ENCODE results near the gene MAX.
"Not testable (repeated sequence)": the region's sequence is repeated elsewhere in the genome, so short reads cannot be mapped to it uniquely, and the experiment has no call there.

MAX gene

DNA sequence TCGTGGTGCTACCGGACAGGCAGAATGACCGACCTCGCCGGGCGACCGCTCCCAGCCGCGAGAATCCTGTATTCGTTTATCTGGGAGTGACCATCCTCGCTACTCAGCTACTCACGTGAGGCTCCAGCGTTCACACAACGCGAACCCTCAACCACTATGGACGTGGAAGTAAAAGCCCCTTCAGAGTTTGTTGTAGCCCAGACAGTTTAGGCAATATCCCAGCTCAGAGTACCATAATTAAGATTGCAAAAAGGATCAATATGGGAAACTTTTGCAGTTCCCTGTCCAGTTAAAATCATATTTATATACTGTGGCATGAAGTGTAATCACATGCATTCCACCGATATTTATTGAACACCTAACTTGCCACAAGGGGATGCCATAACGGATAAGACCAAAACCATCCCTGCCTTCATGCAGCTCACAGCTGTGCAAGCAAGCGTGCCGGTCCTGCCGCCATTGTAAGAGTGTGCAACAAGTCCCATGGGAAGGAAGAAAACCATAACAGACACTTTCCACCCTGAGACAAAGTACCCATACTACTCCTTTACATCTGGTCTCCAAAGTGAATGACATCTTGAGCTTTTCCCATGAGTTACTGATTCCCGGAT, 938 bp upstream of the MAX start:
- DNase-seq = no peak

DNA sequence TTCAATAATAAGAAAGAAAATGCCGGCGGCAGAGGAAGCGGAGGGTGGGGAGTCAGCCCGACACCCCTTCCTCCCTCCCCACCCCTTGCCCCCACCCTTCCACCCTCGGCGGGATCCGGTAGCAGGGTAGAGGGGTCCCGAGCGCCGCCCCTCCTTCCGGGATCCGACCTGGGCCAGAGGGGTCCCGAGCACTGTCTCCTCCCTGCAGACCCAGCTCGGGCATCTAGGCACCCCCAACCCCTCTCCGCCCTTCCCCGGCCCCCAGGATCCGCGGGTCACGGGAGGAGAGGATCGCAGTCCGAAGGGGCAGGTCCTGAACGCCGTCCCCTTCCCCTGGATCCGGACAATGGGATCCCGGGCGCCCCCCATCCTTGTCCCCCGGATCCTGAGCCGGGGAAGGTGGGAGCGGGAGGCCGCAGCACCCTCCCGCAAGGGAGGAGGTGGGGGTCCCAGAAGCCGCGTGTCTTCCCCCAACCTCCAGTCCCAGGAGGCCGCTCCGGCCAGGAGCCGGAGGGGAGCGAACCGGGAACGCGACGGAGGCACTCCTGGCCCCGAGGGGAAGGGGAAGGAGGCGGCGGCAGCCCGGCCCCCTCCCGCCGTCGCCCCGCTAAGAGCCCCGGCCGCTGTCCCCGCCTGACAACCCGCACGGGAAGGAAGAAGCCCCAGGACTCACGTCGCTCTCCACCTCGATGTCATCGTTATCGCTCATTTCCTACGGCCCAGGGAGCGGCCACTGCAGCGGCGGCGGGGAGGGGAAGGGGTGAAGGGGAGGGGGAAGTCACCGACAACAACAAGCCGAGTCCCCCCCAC, 481 bp downstream of the MAX start:
- DNase-seq = peak; percentile 40

DNA sequence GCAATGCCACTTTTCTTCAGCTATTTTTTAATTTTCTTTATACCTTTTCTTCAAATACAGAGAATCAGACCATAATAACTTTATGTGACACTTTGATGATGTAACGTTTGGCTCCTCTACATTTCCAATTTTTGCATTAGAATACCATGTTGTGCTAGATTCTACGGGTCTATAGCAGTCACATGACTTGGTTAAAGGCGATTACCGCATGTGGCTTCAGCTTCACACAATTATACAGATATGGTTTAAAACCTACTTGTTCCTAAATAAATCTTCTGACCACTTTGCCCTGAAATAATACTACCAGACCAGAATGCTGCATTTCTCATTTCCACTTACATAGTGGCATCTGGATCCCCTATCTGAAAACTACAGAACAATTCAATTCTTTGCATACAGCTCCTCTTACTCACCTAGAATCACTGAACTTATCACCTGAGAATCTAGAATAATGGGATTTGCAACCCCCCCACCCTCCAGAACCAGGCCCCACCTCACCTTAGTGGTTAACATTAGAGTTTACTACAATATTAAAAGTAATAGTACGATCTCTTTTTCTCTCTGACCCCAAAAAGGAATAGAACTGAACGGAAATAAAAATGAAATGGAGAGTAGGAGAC, 1.3 kb downstream of the MAX start:
- DNase-seq = no peak

DNA sequence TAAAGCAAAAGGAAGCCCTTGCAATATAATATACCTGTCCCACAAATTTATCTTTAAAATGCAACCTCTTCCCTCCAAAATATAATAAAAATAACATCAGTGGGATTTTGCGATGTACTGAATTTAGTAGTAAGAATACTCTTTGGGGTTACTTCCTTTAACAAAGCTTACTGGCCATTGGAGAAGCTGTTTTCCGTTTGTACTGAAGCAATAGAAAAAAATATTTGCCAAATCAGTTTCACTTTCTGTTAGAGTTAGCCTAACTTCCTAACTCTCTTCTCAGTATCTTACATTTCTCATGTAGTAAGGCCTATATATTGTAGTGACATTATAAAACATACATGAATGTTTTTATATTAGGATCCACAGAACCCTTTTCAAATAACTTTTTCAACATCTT, 3.7 kb downstream of the MAX start:
- no peak for DNase-seq

DNA sequence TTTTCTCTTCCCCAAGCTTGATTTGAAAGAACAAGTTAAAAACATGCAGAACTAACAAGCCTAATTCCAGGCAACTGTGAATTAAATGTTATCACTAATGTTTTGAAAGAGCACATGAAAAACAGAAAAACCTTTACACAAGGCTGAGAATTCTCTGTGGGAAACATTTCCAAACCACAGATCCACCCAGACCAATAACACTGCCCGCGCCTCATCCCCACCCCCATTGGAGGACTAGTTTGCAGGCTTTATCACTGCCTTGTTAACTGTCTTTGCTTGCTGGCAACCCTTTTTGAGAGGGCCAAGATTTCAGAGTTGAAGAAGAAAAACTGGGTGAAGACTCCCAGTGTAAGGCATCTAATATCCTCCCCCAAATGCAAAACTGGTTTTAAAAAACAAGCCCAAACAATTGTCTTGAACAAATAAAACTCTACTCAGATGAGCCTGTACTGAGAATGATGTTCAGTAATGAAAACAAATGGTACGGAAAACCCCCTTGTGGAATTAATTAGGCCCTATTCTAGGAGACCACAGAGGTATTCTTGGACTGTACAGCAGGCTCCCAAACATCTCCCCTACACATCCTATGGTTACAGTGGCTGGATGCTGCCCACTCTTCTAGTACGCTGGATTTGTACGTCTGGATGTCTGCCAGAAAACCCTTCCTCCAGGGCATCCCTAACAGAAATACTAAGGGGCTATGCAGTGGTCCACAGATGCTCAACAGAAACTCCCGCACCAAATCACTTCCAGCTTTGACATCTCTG, 5.8 kb downstream of the MAX start:
- DNase-seq = no peak

DNA sequence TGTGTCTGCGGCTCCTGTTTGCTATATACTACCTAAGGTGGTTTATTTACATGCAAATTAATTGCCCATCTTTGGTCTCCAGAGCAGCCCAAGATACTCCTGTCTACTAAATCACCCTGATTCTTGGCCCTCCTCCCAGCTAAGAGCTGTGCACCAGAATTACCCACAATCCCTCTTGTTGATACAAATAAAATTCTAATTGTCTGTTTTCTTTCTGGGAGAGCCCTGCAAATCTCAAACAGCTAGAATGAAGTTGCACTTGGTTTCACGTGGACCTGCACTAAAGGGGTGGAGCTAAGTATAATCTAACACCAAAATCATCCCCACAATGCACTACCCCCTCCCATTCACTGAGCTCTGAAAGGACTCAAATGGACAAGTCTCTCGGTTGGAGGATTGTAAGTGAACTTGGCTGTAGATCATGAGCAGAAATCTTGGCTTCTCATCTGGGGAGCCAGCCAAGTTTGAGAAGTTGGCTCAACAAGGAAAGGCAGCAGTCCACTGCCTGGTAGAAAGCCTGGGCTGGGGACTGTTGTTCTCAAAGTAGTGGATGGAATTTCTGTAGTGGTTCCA, 6.6 kb downstream of the MAX start:
- DNase-seq = no peak

DNA sequence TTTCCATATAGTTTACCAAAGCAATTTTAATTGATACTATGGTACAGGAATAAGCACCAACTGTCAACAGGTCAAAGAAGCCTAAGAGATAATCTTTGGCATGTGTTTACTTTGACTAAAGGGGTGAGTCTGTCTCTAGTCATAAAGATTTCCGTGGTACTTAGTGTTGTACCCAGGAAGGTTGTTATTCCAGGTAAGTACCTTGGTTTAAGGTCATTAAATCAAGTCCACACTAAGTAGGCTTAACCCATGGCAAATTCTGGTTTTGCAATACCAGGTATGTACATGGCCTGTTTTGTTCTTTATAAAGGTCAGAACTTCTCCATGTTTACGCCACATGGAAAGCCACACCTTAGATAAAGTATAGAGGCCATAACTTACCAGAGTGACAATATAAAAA, 10.0 kb downstream of the MAX start:
- DNase-seq = no peak

DNA sequence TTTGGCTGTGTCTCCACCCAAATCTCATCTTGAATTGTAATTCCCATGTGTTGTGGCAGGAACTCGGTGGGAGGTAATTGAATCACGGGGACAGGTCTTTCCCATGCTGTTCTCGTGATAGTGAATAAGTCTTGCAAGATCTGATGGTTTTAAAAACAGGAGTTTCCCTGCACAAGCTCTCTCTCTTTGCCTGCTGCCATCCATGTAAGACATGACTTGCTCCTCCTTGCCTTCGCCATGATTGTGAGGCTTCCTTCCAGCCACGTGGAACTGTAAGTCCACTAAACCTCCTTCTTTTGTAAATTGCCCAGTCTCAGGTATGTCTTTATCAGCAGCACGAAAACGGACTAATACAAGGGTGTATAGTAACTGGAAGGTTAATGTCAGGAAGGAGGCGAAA, 14.5 kb downstream of the MAX start:
- DNase-seq = not testable (repeated sequence)

DNA sequence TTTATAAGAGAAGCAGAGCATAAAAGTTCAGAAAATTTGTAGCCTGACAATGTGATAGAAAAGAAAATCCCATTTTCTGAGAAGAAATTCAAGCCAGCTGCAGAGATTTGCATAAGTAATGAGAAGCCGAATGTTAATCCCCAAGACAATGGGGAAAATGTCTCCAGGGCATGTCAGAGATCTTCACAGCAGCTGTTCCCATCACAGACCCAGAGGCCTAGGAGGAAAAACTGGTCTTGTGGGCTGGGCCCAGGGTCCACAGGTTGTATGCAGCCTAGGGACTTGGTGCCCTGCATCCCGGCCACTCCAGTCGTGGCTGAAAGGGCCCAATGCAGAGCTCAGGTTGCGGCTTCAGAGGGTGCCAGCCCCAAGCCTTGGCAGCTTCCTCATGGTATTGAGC, 15.6 kb downstream of the MAX start:
- DNase-seq = not testable (repeated sequence)

DNA sequence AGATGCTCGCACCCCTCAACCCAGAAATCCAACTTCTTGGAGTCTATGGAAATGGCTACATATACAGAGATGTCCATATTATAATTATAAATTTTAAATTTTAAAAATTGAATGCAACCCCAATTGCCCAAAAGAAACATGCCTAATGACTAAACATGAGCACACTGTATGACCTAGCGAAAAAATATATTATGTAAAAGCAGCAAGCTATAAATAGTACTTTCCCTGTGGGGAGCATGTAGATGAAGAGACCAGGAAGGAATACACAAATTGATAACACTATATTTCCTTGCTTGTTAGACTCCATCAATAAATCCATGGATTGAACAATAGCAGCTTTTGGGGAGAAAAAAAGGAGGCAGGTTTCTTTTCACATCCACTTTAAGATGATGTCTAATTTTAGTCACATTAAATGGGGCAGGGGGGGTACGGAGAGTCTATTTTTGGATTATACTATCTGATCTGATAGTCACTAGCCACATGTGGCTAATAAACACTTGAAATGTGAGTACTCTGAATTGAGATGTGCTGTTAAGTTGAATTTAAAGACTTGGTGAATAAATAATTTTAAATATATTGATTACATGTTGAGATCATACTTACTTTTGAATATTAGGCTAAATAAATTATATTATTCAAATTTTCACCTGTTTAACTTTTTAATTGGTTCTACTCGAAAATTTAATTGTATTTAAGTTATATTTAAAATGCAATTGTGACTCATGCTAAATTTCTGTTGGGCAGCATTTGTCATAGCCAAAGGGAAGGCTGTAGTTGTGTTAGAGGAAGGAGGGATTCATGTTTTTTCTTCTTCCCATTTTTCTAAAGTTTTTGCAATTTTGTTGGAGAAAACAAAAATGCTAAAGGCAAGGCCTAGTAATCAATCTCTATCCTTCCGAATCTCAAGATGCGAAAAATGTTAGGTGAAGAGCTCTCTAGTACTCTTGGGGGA, 17.5 kb downstream of the MAX start:
- DNase-seq = no peak

DNA sequence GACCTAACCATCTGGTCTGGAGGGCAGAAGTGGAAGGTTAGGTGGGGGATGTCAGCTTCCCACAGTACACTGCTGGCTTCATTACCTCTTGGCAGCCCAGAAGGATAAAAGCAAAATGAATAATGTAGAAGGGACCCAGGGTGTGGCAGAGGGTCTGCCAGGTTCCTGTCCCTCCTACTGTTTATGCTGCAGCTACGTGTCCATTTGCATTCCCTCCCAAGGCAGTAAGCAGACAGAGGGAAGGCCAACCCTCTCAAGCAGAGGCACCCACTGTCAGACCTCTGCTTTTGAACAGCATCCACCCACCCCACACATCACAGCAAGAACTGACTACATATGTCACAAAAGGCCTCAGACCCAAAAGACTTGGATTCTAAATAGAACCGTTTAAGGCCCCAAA, 19.4 kb downstream of the MAX start:
- no peak for DNase-seq

DNA sequence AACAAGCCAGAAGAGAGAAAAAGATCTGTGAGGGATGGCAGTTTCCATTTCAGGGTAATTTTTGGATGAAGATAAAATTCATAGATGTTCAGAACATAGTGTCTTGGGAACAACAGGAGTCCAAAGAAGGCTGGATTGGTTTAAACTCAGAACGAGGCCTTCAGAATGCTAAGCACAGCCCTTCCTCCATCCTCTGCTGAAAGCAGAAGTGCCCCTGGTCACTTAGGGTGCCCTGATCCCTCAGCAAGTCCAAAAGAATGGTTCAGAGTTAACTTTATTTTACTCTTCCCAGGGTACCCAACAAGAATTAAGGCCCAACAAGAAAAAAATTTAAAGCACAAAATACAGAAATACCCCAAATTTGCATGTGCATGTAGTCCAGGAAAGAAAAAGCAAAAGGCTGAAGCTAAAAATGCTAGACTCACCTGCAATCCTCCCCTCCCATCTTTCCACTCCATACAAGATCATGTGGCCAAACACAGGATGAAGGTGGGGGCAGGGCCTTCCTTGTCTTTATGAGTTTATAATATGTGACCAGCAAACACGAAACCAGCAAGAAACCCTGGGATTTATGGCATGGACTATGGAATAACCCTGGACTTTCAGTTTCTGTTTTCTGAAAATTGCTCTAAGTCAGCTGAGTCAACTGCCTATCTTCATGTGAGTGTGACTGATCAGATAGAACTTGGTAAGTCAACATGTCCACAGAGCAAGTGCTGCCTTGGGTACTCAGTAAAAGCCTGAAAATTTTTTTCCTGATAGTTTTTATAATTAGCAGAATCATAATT, 21.2 kb downstream of the MAX start:
- DNase-seq = no peak

DNA sequence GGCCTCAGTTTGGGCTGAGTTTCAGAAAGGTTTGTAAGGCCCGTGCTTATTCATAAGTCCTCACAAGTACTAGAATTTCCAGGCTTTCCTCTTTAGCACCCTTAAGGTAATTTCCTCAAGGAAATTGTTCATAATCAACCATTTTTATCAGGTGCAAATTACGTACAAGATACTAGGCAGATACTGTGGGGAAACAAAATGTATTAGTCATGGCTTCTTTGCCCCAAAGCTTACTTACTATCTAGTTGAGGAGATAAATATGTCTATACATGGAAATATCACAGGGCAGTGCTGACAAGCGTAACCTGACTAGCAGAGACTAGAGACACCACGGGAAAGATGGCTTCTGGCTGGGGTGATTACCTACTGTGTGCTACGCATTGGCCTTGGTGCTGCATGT, 22.5 kb downstream of the MAX start:
- DNase-seq = no peak

DNA sequence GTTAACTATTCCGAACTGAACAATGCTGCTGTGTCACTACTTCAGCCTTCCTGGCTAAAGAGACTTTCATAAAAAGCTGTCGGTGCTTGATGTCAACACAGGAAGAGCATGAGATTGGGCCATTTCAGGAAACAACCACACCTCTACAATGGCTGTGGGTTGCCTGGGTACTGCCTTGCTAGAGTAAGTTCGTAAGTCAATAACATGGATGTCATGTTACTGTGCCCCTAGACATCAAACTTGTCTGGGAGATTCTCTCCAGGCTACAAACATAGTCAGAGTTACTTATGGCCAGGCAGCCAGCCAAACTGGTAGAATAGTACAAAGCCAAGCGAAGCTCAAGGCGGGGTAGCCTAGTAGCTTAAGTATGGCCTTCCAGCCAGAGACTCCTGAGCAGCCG, 23.1 kb downstream of the MAX start:
- no peak for DNase-seq

DNA sequence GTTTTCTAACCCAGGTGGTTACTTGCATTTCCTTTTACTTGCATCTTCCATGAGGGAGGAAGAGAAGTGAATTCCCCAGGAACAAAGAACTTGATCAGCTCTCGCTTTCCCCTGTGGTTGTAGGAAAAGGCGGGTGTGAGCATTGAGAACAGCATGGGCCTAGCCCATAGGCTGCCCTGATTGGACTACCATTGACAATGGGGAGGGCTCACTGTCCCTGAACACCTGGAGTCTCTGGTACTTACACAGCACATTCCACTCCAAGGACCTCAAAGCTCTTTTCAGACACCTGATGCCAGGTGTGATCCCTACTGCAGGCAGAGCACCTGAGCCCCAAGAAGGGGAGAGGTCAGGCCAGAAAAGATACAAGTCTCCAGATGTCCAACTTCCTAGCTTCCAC, 25.0 kb downstream of the MAX start:
- no peak for DNase-seq

DNA sequence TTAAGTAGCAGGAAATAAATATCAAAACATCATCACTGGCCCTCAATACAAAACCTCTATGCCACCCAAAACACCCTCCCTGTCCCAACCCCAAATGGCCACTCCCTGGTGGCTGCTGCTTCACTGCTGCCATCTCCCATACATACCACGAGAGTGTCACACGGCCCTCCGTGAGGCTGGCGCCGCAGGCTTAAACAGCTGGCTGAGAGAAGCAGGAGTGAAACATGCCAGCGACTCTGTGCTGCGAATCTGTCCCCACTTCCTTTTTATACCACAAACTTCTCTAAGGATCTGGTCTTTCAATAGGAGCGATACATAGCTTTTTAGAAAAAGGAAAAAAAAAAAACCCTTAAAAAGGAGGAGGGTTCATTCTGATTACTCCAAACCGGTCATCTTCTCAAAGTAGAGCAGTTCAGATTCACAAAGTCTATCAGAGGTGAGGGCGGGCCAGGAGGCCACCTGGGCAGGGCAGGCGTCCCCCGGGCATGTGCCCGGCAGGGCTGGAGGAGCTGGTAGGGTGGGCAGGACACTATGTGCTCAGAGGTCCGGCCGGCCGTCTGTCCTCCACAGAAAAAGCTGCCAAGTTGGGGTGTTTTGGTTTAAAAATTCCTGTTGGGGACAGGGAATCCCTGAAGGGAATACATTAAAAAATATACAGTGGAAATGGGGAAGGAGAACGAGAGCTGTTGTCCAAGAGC, 26.5 kb downstream of the MAX start:
- no peak for DNase-seq

DNA sequence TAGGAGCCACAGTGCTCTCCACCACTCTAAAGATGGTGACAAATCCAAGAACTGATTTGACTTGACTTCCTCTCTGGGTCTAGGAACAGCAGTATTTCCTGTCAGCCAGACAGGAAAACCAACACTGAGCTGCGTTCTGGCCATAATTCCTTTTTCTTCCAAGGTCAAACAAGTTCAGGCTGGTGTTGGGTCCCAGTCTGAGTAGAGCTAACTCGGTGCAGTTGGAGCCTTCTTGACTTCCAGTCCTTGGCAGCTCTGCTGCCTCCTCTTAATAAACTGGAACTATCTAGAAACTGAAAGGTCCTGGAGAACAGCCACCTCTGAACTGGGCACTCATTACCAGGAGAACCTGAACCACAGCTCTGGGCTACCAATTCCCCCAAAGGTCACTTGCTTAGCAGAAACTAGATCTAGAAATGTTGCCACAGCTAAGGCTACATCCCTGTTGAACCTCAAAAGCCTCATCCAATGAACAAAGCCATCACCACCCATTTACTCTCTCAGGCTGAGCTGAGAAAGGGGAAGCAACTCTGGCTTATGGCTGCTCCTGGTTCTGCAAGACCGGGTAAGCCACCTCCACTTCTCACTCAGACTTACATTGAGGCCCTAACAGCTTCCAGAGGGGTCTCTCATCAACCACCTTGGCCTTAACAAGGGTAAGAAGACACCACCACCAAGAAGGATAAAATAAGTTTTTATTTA, 27.7 kb downstream of the MAX start:
- no peak for DNase-seq

DNA sequence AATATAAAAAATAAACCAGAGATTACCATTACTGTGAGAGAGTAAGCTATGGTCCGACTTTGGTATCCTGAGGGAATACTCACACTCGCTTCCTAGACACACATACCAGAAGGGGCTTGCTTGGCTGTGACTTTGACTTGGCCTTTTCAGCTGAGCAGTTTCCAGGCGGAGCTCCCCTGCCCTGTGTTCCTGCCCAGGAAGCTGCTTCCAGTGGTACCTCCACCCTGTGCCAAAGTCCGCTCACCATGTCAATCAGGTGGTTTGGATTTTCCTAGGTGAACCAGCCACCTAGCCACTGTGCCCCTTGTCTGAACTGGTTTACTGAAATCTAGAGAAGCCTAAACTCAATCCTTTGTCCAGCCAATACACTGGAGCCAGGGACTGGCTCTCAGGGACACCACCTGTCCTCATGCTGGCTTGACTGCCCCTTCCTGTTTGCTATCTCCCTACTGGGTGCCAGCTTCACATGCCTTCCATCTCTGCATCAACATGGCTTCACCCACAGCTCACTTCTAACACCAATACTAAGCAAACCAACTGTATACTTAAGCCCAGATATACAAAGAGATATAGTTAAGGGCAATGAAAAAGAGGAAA, 28.6 kb downstream of the MAX start:
- DNase-seq = no peak

DNA sequence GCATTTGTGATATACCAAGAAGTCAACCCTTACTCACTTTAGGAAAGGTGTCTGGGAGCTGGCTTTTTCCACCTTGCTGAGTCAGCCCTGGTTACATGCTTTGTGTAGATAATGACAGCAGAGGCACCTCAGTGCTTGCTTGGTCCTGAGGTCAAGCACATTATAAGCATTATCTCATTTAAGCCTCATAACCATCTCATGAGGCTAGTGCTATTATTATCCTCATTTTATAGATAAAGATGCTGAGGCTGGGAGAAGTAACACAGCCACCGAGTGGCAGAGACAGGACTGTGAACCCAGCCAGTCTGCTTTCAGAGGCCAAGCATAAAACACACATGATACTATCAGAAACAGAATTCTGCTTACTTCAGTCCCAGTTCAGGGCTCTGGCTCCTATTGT, 29.4 kb downstream of the MAX start:
- DNase-seq = no peak

DNA sequence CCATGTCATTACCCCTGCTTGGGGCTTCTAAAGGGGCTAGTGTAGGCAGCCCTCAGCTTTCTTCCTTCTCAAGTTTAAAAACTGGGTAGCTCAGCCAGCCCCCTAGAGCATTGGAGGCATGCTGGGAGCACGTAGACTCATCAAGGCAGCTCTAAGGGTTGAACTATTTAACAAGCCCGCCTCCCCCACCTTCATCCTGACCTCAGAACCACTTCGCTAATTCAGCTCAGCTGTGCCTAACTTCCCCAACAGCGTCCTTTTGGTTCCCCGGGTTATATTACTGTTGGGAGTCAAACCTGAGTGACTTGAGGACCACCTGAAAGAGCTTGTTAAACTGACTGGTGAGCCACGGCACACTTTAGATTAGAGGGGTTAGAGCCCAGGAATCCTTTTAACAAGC, 30.1 kb downstream of the MAX start:
- no peak for DNase-seq
